WTC11 (cell line): ENCODE data around the gene NLN. TPM values are rescaled to one million over a fixed set of nuclear protein-coding genes. Genes with fewer than 3 reads are reported as not detected.

ENCODE experiments used
- ATAC-seq: fragments of 200-7000 bp; cut with Tn5 transposase; 2 replicates; pipeline ENCODE4 v1.10.0; 2021; ENCODE audit warnings: mild to moderate bottlenecking, moderate library complexity
- CTCF ChIA-PET: fragments of 300-600 bp; sonication (Branson Sonifier 250); formaldehyde crosslinking; loops from one replicate; lab custom pipeline; 2021; ENCODE audit warnings: antibody characterized with exemption; lab: Charles Lee
- POLR2A ChIA-PET: fragments of 350-600 bp; sonication (Branson Sonifier 250); formaldehyde crosslinking; loops from one replicate; lab custom pipeline; 2021; ENCODE audit warnings: antibody characterized with exemption; lab: Charles Lee
- DNase-seq: peaks from one replicate; pipeline ENCODE4 v3.0.0; 2021; ENCODE audit warnings: low spot score
- H3K27ac Mint-ChIP-seq: 2 replicates; pipeline ENCODE4 v1.8.0; 2021; ENCODE audit warnings: mixed read lengths
- H3K27me3 Mint-ChIP-seq: 2 replicates; pipeline ENCODE4 v1.8.0; 2021; ENCODE audit warnings: low read depth, mild to moderate bottlenecking, moderate library complexity, mixed read lengths
- H3K36me3 Mint-ChIP-seq: 2 replicates; pipeline ENCODE4 v1.8.0; 2021; ENCODE audit warnings: mixed read lengths
- H3K4me1 Mint-ChIP-seq: 2 replicates; pipeline ENCODE4 v1.8.0; 2022; ENCODE audit warnings: mixed read lengths
- H3K4me3 Mint-ChIP-seq: 2 replicates; pipeline ENCODE4 v1.8.0; 2021; ENCODE audit warnings: mild to moderate bottlenecking, moderate library complexity, mixed read lengths
- H3K9me3 Mint-ChIP-seq: 2 replicates; pipeline ENCODE4 v1.8.0; 2021; ENCODE audit warnings: mixed read lengths
- EMX1 ChIP-seq: fragments of 250-450 bp; sonication (Bioruptor Pico); IDR thresholded peaks from 2 replicates; pipeline ENCODE4 v1.8.0; 2021; ENCODE audit warnings: mild to moderate bottlenecking
- FOXK1 ChIP-seq: sonication (generic); formaldehyde crosslinking; IDR thresholded peaks from 2 replicates; pipeline ENCODE4 v1.8.0; 2022; ENCODE audit warnings: mild to moderate bottlenecking, moderate library complexity, missing genetic modification reagents
- FOXP1 ChIP-seq: sonication (generic); formaldehyde crosslinking; IDR thresholded peaks from 2 replicates; pipeline ENCODE4 v1.8.0; 2022; ENCODE audit warnings: missing genetic modification reagents, mild to moderate bottlenecking, moderate library complexity, borderline replicate concordance
- GRHL2 ChIP-seq: fragments of 250-450 bp; sonication (Bioruptor Pico); IDR thresholded peaks from 2 replicates; pipeline ENCODE4 v1.8.0; 2022; ENCODE audit warnings: mild to moderate bottlenecking, moderate library complexity; ENCODE audit not compliant: insufficient replicate concordance, severe bottlenecking
- HMGA2 ChIP-seq: fragments of 250-450 bp; sonication (Bioruptor Pico); IDR thresholded peaks from 2 replicates; pipeline ENCODE4 v1.4.0; 2021; ENCODE audit warnings: mild to moderate bottlenecking, moderate library complexity
- KAT7 ChIP-seq: sonication (generic); formaldehyde crosslinking; IDR thresholded peaks from 2 replicates; pipeline ENCODE4 v1.8.1; 2023; ENCODE audit warnings: missing genetic modification reagents, mild to moderate bottlenecking, borderline replicate concordance
- MXD4 ChIP-seq: fragments of 250-450 bp; sonication (Bioruptor Pico); IDR thresholded peaks from 2 replicates; pipeline ENCODE4 v1.8.0; 2021; ENCODE audit warnings: mild to moderate bottlenecking, moderate library complexity, borderline replicate concordance
- RORB ChIP-seq: fragments of 250-450 bp; sonication (Bioruptor Pico); IDR thresholded peaks from 2 replicates; pipeline ENCODE4 v1.9.0; 2021; ENCODE audit warnings: mild to moderate bottlenecking
- ZNF263 ChIP-seq: sonication (generic); formaldehyde crosslinking; IDR thresholded peaks from 2 replicates; pipeline ENCODE4 v1.8.1; 2022; ENCODE audit warnings: low read depth, mild to moderate bottlenecking, moderate library complexity, missing genetic modification reagents
- total RNA-seq: library from RNA; stranded (reverse); gene quantifications from 3 replicates; pipeline ENCODE4 v1.2.3, GENCODE V29; 2021
- TF ChIP-seq, protein P1 (sequence below): sonication (generic); formaldehyde crosslinking; IDR thresholded peaks from 2 replicates; pipeline ENCODE4 v1.8.0; 2022; ENCODE audit warnings: mild to moderate bottlenecking, missing genetic modification reagents
- TF ChIP-seq, protein P2 (sequence below): sonication (generic); formaldehyde crosslinking; IDR thresholded peaks from 2 replicates; pipeline ENCODE4 v1.8.1; 2022; ENCODE audit warnings: low read depth, missing genetic modification reagents, borderline replicate concordance
- TF ChIP-seq, protein P3 (sequence below): sonication (generic); formaldehyde crosslinking; IDR thresholded peaks from 2 replicates; pipeline ENCODE4 v1.8.1; 2022; ENCODE audit warnings: mild to moderate bottlenecking, moderate library complexity, missing genetic modification reagents
- TF ChIP-seq, protein P4 (sequence below): fragments of 250-450 bp; sonication (Bioruptor Pico); IDR thresholded peaks from 2 replicates; pipeline ENCODE4 v1.9.0; 2021; ENCODE audit warnings: mild to moderate bottlenecking, borderline replicate concordance
- TF ChIP-seq, protein P5 (sequence below): sonication (generic); formaldehyde crosslinking; conservative IDR thresholded peaks from 2 replicates; pipeline ENCODE4 v1.8.1; 2022; ENCODE audit warnings: mild to moderate bottlenecking, missing genetic modification reagents
- TF ChIP-seq, protein P6 (sequence below): fragments of 250-450 bp; sonication (Bioruptor Pico); IDR thresholded peaks from 2 replicates; pipeline ENCODE4 v1.9.0; 2021; ENCODE audit warnings: mild to moderate bottlenecking
- TF ChIP-seq, protein P7 (sequence below): fragments of 250-450 bp; sonication (Bioruptor Pico); IDR thresholded peaks from 2 replicates; pipeline ENCODE4 v2.1.2; 2022; ENCODE audit warnings: mild to moderate bottlenecking, moderate library complexity

Gene NLN
- total RNA-seq, 1 experiment from 2014 or later = 163 TPM

DNA sequence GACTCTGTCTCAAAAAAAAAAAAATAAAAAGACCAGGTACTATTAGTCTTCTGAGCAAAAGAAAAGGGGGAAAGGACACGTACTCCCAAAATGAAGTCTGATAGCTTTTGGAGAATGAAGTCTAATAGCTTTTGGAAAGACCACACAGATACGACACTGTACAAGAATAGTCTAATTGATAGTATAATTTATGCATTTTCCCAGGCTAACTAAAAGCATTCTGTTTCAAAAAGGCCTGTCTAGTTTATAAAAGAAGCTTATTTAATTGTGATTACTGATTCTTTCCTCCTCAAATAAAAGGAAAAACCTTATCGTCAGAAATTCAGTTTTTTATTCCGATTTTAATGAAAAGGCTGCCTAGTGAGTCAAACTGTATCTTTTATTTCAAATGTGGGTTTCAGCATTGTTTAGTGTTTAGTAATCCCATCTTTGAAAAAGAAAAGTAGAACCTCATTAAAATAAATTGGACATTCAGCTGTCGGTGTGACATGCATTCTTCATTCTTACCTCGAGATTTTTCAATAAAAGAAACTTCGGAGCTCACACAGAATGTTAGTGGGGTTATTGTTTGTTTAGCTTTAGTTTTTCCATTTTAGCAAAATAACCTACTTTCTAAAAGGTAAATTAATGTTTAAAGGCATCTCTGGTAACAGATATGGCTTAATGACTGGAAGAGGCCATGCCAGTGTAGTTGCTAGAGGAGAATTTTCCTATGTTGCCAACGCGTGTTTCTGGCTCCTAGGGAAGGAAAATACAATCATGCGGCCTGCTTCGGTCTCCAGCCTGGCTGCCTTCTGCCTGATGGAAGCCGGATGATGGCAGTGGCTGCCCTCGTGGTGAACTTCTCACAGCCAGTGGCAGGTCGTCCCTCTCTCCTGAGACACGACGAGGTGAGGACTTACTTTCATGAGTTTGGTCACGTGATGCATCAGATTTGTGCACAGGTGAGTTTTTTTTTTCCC is 70.0 kb downstream of the NLN start (continued):
- TF ChIP-seq GRHL2 (no peak), EMX1 (CRISPR knock-in tag) (no peak), RORB (CRISPR knock-in tag) (no peak), HMGA2 (no peak), ZNF263 (CRISPR knock-in tag) (no peak), FOXK1 (no peak)
- TF ChIP-seq, protein P1, sequence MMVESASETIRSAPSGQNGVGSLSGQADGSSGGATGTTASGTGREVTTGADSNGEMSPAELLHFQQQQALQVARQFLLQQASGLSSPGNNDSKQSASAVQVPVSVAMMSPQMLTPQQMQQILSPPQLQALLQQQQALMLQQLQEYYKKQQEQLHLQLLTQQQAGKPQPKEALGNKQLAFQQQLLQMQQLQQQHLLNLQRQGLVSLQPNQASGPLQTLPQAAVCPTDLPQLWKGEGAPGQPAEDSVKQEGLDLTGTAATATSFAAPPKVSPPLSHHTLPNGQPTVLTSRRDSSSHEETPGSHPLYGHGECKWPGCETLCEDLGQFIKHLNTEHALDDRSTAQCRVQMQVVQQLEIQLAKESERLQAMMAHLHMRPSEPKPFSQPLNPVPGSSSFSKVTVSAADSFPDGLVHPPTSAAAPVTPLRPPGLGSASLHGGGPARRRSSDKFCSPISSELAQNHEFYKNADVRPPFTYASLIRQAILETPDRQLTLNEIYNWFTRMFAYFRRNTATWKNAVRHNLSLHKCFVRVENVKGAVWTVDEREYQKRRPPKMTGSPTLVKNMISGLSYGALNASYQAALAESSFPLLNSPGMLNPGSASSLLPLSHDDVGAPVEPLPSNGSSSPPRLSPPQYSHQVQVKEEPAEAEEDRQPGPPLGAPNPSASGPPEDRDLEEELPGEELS (CRISPR knock-in tag) = no peak
- TF ChIP-seq, protein P2, sequence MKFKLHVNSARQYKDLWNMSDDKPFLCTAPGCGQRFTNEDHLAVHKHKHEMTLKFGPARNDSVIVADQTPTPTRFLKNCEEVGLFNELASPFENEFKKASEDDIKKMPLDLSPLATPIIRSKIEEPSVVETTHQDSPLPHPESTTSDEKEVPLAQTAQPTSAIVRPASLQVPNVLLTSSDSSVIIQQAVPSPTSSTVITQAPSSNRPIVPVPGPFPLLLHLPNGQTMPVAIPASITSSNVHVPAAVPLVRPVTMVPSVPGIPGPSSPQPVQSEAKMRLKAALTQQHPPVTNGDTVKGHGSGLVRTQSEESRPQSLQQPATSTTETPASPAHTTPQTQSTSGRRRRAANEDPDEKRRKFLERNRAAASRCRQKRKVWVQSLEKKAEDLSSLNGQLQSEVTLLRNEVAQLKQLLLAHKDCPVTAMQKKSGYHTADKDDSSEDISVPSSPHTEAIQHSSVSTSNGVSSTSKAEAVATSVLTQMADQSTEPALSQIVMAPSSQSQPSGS (CRISPR knock-in tag) = no peak
- TF ChIP-seq, protein P3, sequence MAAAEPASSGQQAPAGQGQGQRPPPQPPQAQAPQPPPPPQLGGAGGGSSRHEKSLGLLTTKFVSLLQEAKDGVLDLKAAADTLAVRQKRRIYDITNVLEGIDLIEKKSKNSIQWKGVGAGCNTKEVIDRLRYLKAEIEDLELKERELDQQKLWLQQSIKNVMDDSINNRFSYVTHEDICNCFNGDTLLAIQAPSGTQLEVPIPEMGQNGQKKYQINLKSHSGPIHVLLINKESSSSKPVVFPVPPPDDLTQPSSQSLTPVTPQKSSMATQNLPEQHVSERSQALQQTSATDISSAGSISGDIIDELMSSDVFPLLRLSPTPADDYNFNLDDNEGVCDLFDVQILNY = no peak
- TF ChIP-seq, protein P4, sequence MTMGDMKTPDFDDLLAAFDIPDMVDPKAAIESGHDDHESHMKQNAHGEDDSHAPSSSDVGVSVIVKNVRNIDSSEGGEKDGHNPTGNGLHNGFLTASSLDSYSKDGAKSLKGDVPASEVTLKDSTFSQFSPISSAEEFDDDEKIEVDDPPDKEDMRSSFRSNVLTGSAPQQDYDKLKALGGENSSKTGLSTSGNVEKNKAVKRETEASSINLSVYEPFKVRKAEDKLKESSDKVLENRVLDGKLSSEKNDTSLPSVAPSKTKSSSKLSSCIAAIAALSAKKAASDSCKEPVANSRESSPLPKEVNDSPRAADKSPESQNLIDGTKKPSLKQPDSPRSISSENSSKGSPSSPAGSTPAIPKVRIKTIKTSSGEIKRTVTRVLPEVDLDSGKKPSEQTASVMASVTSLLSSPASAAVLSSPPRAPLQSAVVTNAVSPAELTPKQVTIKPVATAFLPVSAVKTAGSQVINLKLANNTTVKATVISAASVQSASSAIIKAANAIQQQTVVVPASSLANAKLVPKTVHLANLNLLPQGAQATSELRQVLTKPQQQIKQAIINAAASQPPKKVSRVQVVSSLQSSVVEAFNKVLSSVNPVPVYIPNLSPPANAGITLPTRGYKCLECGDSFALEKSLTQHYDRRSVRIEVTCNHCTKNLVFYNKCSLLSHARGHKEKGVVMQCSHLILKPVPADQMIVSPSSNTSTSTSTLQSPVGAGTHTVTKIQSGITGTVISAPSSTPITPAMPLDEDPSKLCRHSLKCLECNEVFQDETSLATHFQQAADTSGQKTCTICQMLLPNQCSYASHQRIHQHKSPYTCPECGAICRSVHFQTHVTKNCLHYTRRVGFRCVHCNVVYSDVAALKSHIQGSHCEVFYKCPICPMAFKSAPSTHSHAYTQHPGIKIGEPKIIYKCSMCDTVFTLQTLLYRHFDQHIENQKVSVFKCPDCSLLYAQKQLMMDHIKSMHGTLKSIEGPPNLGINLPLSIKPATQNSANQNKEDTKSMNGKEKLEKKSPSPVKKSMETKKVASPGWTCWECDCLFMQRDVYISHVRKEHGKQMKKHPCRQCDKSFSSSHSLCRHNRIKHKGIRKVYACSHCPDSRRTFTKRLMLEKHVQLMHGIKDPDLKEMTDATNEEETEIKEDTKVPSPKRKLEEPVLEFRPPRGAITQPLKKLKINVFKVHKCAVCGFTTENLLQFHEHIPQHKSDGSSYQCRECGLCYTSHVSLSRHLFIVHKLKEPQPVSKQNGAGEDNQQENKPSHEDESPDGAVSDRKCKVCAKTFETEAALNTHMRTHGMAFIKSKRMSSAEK (CRISPR knock-in tag) = no peak
- TF ChIP-seq, protein P5, sequence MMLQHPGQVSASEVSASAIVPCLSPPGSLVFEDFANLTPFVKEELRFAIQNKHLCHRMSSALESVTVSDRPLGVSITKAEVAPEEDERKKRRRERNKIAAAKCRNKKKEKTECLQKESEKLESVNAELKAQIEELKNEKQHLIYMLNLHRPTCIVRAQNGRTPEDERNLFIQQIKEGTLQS (CRISPR knock-in tag) = no peak

DNA sequence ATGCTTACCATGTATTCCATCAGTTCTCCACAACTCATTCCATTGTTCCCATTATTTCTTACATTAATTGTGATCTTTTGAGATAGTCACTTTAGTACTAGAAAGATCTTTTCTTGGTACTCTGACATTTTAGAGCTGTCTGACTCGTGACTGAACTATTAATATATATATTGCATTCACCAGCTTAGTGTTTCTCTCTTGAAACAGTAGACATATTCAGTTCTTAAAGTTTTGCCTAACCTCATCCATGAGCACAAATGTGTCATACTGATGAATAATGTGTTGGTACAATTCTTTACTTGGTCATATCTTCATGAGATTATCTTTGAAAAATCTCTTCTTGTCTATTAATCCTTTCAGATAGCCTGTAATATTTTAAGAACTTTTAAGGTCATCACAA is 74.3 kb downstream of the NLN start:
- CTCF ChIA-PET = no interaction called here
- ATAC-seq = no peak
- H3K4me1 Mint-ChIP-seq = no peaks in the 10 kb centered on the region
- TF ChIP-seq MXD4 = no peak
- TF ChIP-seq, protein P6, sequence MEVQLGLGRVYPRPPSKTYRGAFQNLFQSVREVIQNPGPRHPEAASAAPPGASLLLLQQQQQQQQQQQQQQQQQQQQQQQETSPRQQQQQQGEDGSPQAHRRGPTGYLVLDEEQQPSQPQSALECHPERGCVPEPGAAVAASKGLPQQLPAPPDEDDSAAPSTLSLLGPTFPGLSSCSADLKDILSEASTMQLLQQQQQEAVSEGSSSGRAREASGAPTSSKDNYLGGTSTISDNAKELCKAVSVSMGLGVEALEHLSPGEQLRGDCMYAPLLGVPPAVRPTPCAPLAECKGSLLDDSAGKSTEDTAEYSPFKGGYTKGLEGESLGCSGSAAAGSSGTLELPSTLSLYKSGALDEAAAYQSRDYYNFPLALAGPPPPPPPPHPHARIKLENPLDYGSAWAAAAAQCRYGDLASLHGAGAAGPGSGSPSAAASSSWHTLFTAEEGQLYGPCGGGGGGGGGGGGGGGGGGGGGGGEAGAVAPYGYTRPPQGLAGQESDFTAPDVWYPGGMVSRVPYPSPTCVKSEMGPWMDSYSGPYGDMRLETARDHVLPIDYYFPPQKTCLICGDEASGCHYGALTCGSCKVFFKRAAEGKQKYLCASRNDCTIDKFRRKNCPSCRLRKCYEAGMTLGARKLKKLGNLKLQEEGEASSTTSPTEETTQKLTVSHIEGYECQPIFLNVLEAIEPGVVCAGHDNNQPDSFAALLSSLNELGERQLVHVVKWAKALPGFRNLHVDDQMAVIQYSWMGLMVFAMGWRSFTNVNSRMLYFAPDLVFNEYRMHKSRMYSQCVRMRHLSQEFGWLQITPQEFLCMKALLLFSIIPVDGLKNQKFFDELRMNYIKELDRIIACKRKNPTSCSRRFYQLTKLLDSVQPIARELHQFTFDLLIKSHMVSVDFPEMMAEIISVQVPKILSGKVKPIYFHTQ (CRISPR knock-in tag) = no peak
- TF ChIP-seq, protein P7, sequence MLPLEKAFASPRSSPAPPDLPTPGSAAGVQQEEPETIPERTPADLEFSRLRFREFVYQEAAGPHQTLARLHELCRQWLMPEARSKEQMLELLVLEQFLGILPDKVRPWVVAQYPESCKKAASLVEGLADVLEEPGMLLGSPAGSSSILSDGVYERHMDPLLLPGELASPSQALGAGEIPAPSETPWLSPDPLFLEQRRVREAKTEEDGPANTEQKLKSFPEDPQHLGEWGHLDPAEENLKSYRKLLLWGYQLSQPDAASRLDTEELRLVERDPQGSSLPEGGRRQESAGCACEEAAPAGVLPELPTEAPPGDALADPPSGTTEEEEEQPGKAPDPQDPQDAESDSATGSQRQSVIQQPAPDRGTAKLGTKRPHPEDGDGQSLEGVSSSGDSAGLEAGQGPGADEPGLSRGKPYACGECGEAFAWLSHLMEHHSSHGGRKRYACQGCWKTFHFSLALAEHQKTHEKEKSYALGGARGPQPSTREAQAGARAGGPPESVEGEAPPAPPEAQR = no peak
- no peak for TF ChIP-seq KAT7 (CRISPR knock-in tag)
- TF ChIP-seq FOXP1 (CRISPR knock-in tag) = no peak
- TF ChIP-seq, protein P4 (CRISPR knock-in tag) = no peak

More for the DNA sequence above, 74.3 kb downstream of the NLN start:
- POLR2A ChIA-PET = no interaction called here
- no peak for DNase-seq
- Mint-ChIP-seq H3K27ac (no peak overlapping the region), H3K36me3 (peaks cover 47% of the 10 kb centered on the region), H3K9me3 (no peaks in the 10 kb centered on the region), H3K4me3 (no peak overlapping the region), H3K27me3 (no peaks in the 10 kb centered on the region)
